Thyroid gland (tissue), 4 donors: Measurements from ENCODE around the gene SYNGR4. TPM values are rescaled to one million over a fixed set of nuclear protein-coding genes. Genes with fewer than 3 reads are reported as not detected.

Experiments used
- DNase-seq, 2 donors: peaks; one replicate each; pipeline ENCODE4 v3.0.0-alpha.2; 2019
- H3K27ac ChIP-seq, 3 donors: fragments of 200-600 bp; sonication (generic); 1 replicate in 2 of 3; 2 replicates in 1 of 3; pipeline ENCODE4 v1.5.1; 2016 to 2019; ENCODE audit warnings: mild to moderate bottlenecking in 1 of 3, moderate library complexity in 1 of 3
- H3K27me3 ChIP-seq: fragments of 200-600 bp; sonication (generic); one replicate; pipeline ENCODE4 v1.5.1; 2019
- H3K36me3 ChIP-seq, 2 donors: fragments of 200-600 bp; sonication (generic); one replicate each; pipeline ENCODE4 v1.5.1; 2016 to 2019
- H3K4me1 ChIP-seq, 2 donors: fragments of 200-600 bp; sonication (generic); one replicate each; pipeline ENCODE4 v1.5.1; 2017 to 2019
- H3K4me3 ChIP-seq, 3 donors: fragments of 200-600 bp; sonication (generic); replicated peaks in 1 of 3; 1 replicate in 2 of 3; 2 replicates in 1 of 3; pipeline ENCODE4 v1.5.1; 2016; ENCODE audit warnings: mild to moderate bottlenecking in 1 of 3
- H3K9me3 ChIP-seq: fragments of 200-600 bp; sonication (generic); one replicate; pipeline ENCODE4 v1.5.1; 2017
- CTCF ChIP-seq, 6 experiments: fragments of 200-600 bp in 3 of 6; fragments of 450-650 bp in 3 of 6; sonication (generic) in 3 of 6; IDR thresholded peaks; one replicate each; pipeline ENCODE4 v1.5.1; 2016 to 2019; ENCODE audit warnings: antibody characterized with exemption in 6 of 6, mild to moderate bottlenecking in 2 of 6, inconsistent platforms in 1 of 6, moderate library complexity in 1 of 6
- POLR2A ChIP-seq, 2 donors: fragments of 450-650 bp; IDR thresholded peaks; one replicate each; pipeline ENCODE4 v1.6.1; 2017; ENCODE audit warnings: antibody characterized with exemption in 2 of 2, mild to moderate bottlenecking in 2 of 2, moderate library complexity in 1 of 2
- WGBS, 2 donors: methylation state at CpG; one replicate each; pipeline ENCODE4 v1.1.5; 2017; 5-methylcytosine and 5-hydroxymethylcytosine counted together
- intact Hi-C: fragments of 100-400 bp; cut with DNase I; formaldehyde crosslinking; loops from one replicate; pipeline ENCODE4 v1.15.1; 2023
- total RNA-seq, 4 donors: library from RNA; depleted of rRNA; stranded (reverse); fragments of >200 nt; gene quantifications; one replicate each; pipeline ENCODE4 v1.2.3, GENCODE V29; 2016

Gene SYNGR4
- total RNA-seq, 4 donors from 2014 or later, result not detected

DNA sequence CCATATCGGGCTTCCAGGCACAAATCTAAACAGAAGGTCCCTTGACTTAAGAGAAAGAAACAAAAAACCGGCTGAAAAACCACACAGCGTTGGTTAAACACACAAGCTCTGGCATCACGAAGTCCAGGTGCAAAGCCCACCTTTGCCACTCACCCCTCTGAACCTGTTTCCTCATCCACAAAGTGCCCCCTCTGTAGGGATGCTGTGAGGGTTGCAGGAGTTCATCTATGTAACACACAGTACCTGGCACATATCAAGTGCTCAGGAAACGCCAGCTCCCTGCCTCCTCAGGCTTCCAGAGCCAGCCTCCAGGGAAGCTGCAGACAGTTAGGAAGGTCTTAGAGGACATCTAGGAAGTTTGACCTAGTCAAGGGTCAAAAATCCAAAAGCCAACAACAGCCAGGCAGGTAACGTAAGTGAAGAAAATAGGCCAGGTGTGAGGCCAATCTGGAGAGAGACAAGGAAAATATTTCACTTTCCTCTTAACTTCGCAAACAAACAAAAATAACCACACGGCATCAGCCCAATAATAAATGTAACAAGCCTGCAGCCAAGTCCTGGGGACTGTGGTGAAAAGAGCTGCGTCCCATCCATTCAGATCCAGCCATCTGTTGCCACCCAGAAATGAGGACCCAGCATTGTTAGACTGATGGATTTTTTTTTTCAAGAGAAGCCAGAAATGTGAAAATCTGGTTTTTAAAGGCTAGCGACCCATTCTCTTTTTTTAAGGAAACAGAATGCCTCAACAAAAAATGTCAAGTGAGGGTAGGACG is 17.2 kb downstream of the SYNGR4 start:
- intact Hi-C loops, result no loop called here
- no peak for TF ChIP-seq POLR2A (IDR thresholded peaks at IDR 0.05)
- TF ChIP-seq CTCF (IDR thresholded peaks at IDR 0.05), result no peak
- H3K36me3 ChIP-seq, result peaks cover 45 to 46% of the 10 kb centered on the region in 2 donors

DNA sequence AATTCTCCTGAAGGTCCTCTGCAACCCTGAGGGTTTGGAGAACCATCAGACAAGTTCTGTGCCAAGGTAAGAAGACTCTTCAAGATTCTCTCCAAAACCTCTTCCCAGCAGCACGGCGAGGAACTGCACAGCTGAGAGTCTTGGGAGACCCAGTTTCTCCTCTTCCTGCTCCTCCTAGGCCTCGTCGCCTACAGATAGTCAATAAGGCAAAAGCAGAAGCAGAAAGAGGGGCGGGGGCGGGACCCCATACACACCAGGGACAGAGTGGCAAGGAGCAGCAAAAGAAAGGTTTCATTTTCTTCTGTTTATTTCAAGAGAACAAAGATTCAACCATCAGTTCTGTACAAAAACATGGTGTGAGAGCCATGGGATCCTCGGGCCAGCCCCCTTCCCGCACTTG is 18.1 kb downstream of the SYNGR4 start:
- peaks cover 53 to 56% of the 10 kb centered on the region in 2 donors for H3K36me3 ChIP-seq
- 92 to 95% methylated on average over 8 of the region's 8 CpGs for WGBS, 2 donors

More for the DNA sequence above, 17.2 kb downstream of the SYNGR4 start:
- H3K4me1 ChIP-seq, result no peaks in the 10 kb centered on the region
- H3K27me3 ChIP-seq, result no peaks in the 10 kb centered on the region
- no peak for DNase-seq
- H3K4me3 ChIP-seq, result no peak overlapping the region
- H3K9me3 ChIP-seq, result no peaks in the 10 kb centered on the region
- 88% methylated on average over 11 of the region's 11 CpGs for WGBS, 2 donors
- H3K27ac ChIP-seq, result no peak overlapping the region

GRCh38 chr19:48385461-48386087 is 21.4 kb downstream of the SYNGR4 start:
- TF ChIP-seq CTCF (IDR thresholded peaks at IDR 0.05) (no peak), POLR2A (IDR thresholded peaks at IDR 0.05) (no peak)
- Histone ChIP-seq H3K27me3 (no peaks in the 10 kb centered on the region), H3K36me3 (peaks cover 67 to 73% of the 10 kb centered on the region in 2 donors), H3K9me3 (no peaks in the 10 kb centered on the region), H3K27ac (no peak overlapping the region), H3K4me3 (no peak overlapping the region), H3K4me1 (peaks cover 3 to 4% of the 10 kb centered on the region in 2 donors)
- 96 to 98% methylated on average over 7 of the region's 7 CpGs for WGBS, 2 donors
- intact Hi-C loops, result no loop called here
- DNase-seq, result no peak

More for the DNA sequence above, 18.1 kb downstream of the SYNGR4 start:
- no peak for DNase-seq
- Histone ChIP-seq H3K27ac (no peak overlapping the region), H3K27me3 (no peaks in the 10 kb centered on the region), H3K4me1 (no peaks in the 10 kb centered on the region), H3K9me3 (no peaks in the 10 kb centered on the region), H3K4me3 (no peak overlapping the region)
- intact Hi-C loops, result no loop called here
- TF ChIP-seq POLR2A (IDR thresholded peaks at IDR 0.05) (no peak), CTCF (IDR thresholded peaks at IDR 0.05) (no peak)

DNA sequence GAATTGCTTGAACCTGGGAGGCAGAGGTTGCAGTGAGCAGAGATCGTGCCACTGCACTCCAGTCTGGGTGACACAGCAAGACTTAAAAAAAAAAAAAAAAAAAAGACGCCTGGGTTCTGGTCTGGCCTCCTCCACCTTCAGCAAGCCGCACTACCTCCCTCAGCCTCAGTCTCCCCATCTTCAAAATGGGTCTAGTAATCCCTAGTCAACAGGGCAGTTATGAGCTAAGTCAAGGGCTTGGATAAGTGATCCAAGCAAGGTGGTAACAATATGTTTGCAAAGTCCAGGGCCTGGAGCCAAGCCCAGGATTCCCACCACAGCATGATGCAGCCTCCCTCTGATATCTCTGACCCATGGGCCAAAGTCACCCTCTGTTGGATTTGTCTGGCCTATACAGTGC is 22.8 kb downstream of the SYNGR4 start:
- intact Hi-C loops, result no loop called here
- Histone ChIP-seq H3K27me3 (no peaks in the 10 kb centered on the region), H3K9me3 (no peaks in the 10 kb centered on the region), H3K27ac (no peak overlapping the region), H3K4me1 (peaks cover 3 to 9% of the 10 kb centered on the region in 2 donors), H3K4me3 (no peak overlapping the region), H3K36me3 (peaks cover 62 to 68% of the 10 kb centered on the region in 2 donors)
- no peak for DNase-seq
- TF ChIP-seq CTCF (IDR thresholded peaks at IDR 0.05), result no peak
- no peak for TF ChIP-seq POLR2A (IDR thresholded peaks at IDR 0.05)
- 88 to 93% methylated on average over 3 of the region's 3 CpGs for WGBS, 2 donors
